H9 (cell line): ENCODE results near the gene SMCO4. TPM values are rescaled to one million over a fixed set of nuclear protein-coding genes. Genes with fewer than 3 reads are reported as not detected.

Experiments
- DNase-seq: peaks from one replicate; pipeline ENCODE4 v3.0.0-alpha.2; 2017
- H2AFZ ChIP-seq: one replicate; pipeline ENCODE4 v1.6.1; 2013; ENCODE audit warnings: mild to moderate bottlenecking, low read length, control low read depth, moderate library complexity
- H2AK5ac ChIP-seq: 2 replicates; pipeline ENCODE4 v1.6.1; 2013; ENCODE audit warnings: low read length, control low read depth, mixed read lengths; ENCODE audit not compliant: insufficient read length
- H2BK120ac ChIP-seq: one replicate; pipeline ENCODE4 v1.6.1; 2013; ENCODE audit warnings: low read depth, mild to moderate bottlenecking, low read length, control low read depth, inconsistent platforms; ENCODE audit not compliant: poor library complexity, severe bottlenecking
- H2BK12ac ChIP-seq: 2 replicates; pipeline ENCODE4 v1.6.1; 2013; ENCODE audit warnings: low read length, control low read depth, mixed read lengths, low read depth; ENCODE audit not compliant: insufficient read length
- H2BK15ac ChIP-seq: 2 replicates; pipeline ENCODE4 v1.6.1; 2013; ENCODE audit warnings: low read depth, low read length, control low read depth
- H2BK20ac ChIP-seq: one replicate; pipeline ENCODE4 v1.6.1; 2013; ENCODE audit warnings: low read depth, mild to moderate bottlenecking, low read length, control low read depth, inconsistent platforms; ENCODE audit not compliant: poor library complexity, severe bottlenecking
- H2BK5ac ChIP-seq: 2 replicates; pipeline ENCODE4 v1.6.1; 2013; ENCODE audit warnings: low read length, control low read depth, mixed read lengths; ENCODE audit not compliant: insufficient read length
- H3K14ac ChIP-seq: 2 replicates; pipeline ENCODE4 v1.6.1; 2013; ENCODE audit warnings: low read length, control low read depth; ENCODE audit not compliant: insufficient read depth
- H3K18ac ChIP-seq: 2 replicates; pipeline ENCODE4 v1.6.1; 2013; ENCODE audit warnings: low read depth, mild to moderate bottlenecking, mixed read lengths, low read length, control low read depth; ENCODE audit not compliant: insufficient read length
- H3K23ac ChIP-seq: 2 replicates; pipeline ENCODE4 v1.6.1; 2013; ENCODE audit warnings: low read length, control low read depth, mixed read lengths, low read depth; ENCODE audit not compliant: insufficient read length
- H3K23me2 ChIP-seq: 2 replicates; pipeline ENCODE4 v1.6.1; 2013; ENCODE audit warnings: low read depth, mild to moderate bottlenecking, mixed read lengths, low read length, control low read depth; ENCODE audit not compliant: insufficient read length, poor library complexity, severe bottlenecking
- H3K27ac ChIP-seq: 2 replicates; pipeline ENCODE4 v1.5.1; 2013; ENCODE audit warnings: low read length, control low read depth, mixed read lengths, low read depth; ENCODE audit not compliant: insufficient read length
- H3K27me3 ChIP-seq: 2 replicates; pipeline ENCODE4 v1.6.1; 2013; ENCODE audit warnings: low read length, control low read depth, inconsistent platforms; ENCODE audit not compliant: insufficient read depth
- H3K4ac ChIP-seq: 2 replicates; pipeline ENCODE4 v1.6.1; 2013; ENCODE audit warnings: low read depth, mild to moderate bottlenecking, control low read depth, inconsistent platforms, low read length, moderate library complexity
- H3K4me1 ChIP-seq: 2 replicates; pipeline ENCODE4 v1.6.1; 2013; ENCODE audit warnings: low read length, control low read depth, inconsistent platforms; ENCODE audit not compliant: insufficient read depth
- H3K4me2 ChIP-seq: 2 replicates; pipeline ENCODE4 v1.6.1; 2013; ENCODE audit warnings: low read length, control low read depth, mixed read lengths; ENCODE audit not compliant: insufficient read length, insufficient read depth
- H3K56ac ChIP-seq: 2 replicates; pipeline ENCODE4 v1.6.1; 2013; ENCODE audit warnings: low read depth, mild to moderate bottlenecking, mixed read lengths, low read length, control low read depth; ENCODE audit not compliant: insufficient read length
- H3K79me1 ChIP-seq: 2 replicates; pipeline ENCODE4 v1.6.1; 2013; ENCODE audit warnings: low read depth, mild to moderate bottlenecking, moderate library complexity, low read length, control low read depth, inconsistent platforms; ENCODE audit not compliant: insufficient read depth, poor library complexity, severe bottlenecking
- H3K79me2 ChIP-seq: 2 replicates; pipeline ENCODE4 v1.6.1; 2013; ENCODE audit warnings: low read length, control low read depth, inconsistent platforms; ENCODE audit not compliant: insufficient read depth
- H3K9ac ChIP-seq: 2 replicates; pipeline ENCODE4 v1.6.1; 2013; ENCODE audit warnings: low read length, control low read depth, mixed read lengths; ENCODE audit not compliant: insufficient read length; ENCODE audit errors: extremely low read depth
- H3K9me3 ChIP-seq: one replicate; pipeline ENCODE4 v1.6.1; 2013; ENCODE audit warnings: low read depth, low read length, inconsistent platforms; ENCODE audit not compliant: control insufficient read depth
- H3T11ph ChIP-seq: one replicate; pipeline ENCODE4 v1.6.1; 2013; ENCODE audit warnings: mild to moderate bottlenecking, low read length, control low read depth, inconsistent platforms
- H4K20me1 ChIP-seq: one replicate; pipeline ENCODE4 v1.6.1; 2013; ENCODE audit not compliant: control insufficient read depth, insufficient read length, insufficient read depth
- H4K5ac ChIP-seq: 2 replicates; pipeline ENCODE4 v1.6.1; 2013; ENCODE audit warnings: low read depth, mild to moderate bottlenecking, mixed read lengths, low read length, control low read depth; ENCODE audit not compliant: insufficient read length
- H4K8ac ChIP-seq: replicated peaks from 2 replicates; pipeline ENCODE4 v1.6.1; 2013; ENCODE audit warnings: low read length, control low read depth, mixed read lengths, low read depth; ENCODE audit not compliant: insufficient read length
- H4K91ac ChIP-seq: 2 replicates; pipeline ENCODE4 v1.6.1; 2013; ENCODE audit warnings: low read depth, mild to moderate bottlenecking, moderate library complexity, mixed read lengths, low read length, control low read depth; ENCODE audit not compliant: insufficient read length
- H3K27ac Mint-ChIP-seq, 3 experiments: 2 replicates in 2 of 3; 3 replicates in 1 of 3; pipeline ENCODE4 v1.8.0; 2020 to 2021; ENCODE audit warnings: mixed read lengths in 3 of 3, mild to moderate bottlenecking in 1 of 3, moderate library complexity in 1 of 3
- H3K27me3 Mint-ChIP-seq: 2 replicates; pipeline ENCODE4 v1.8.0; 2021; ENCODE audit warnings: low read depth, mild to moderate bottlenecking, moderate library complexity, mixed read lengths
- H3K36me3 Mint-ChIP-seq, 3 experiments: 2 replicates in 2 of 3; 3 replicates in 1 of 3; pipeline ENCODE4 v1.8.0; 2020 to 2021; ENCODE audit warnings: low read depth in 3 of 3, mixed read lengths in 3 of 3; ENCODE audit not compliant: insufficient read depth in 1 of 3
- H3K4me1 Mint-ChIP-seq, 2 experiments: 2 replicates each; pipeline ENCODE4 v1.8.0; 2020; ENCODE audit warnings: mixed read lengths in 2 of 2
- H3K4me3 Mint-ChIP-seq, 2 experiments: 2 replicates in 1 of 2; 3 replicates in 1 of 2; pipeline ENCODE4 v1.8.0; 2020 to 2021; ENCODE audit warnings: mild to moderate bottlenecking in 2 of 2, mixed read lengths in 2 of 2, moderate library complexity in 1 of 2
- H3K9me3 Mint-ChIP-seq, 2 experiments: 2 replicates in 1 of 2; 3 replicates in 1 of 2; pipeline ENCODE4 v1.8.0; 2020; ENCODE audit warnings: mild to moderate bottlenecking in 2 of 2, mixed read lengths in 2 of 2, moderate library complexity in 1 of 2
- CTCF ChIP-seq: fragments of 200-600 bp; sonication (generic); conservative IDR thresholded peaks from 3 replicates; pipeline ENCODE4 v1.8.0; 2021; ENCODE audit warnings: antibody characterized with exemption, mild to moderate bottlenecking
- total RNA-seq: library from RNA; stranded (reverse); gene quantifications from 2 replicates; pipeline ENCODE4 v1.2.1, GENCODE V29; 2021

The SMCO4 gene
- total RNA-seq, 1 experiment from 2014 or later, result 35.6 TPM

- Histone ChIP-seq H2BK12ac (no peak overlapping the region), H3K18ac (no peak overlapping the region), H3K79me1 (no peaks in the 10 kb centered on the region), H3K9me3 (no peaks in the 10 kb centered on the region), H3K27me3 (no peaks in the 10 kb centered on the region), H4K20me1 (no peaks in the 10 kb centered on the region), H3K56ac (no peak overlapping the region), H3K4me2 (no peak overlapping the region), H3T11ph (no peak overlapping the region), H3K14ac (no peak overlapping the region), H2AFZ (no peak overlapping the region), H3K4me1 (no peaks in the 10 kb centered on the region), H4K5ac (no peak overlapping the region), H3K4ac (no peak overlapping the region), H3K79me2 (no peaks in the 10 kb centered on the region), H2BK120ac (no peak overlapping the region), H3K9ac (no peak overlapping the region), H3K23me2 (no peaks in the 10 kb centered on the region), H2BK20ac (no peak overlapping the region), H2BK5ac (no peak overlapping the region), H3K23ac (no peak overlapping the region), H4K91ac (no peak overlapping the region), H3K27ac (no peak overlapping the region), H2BK15ac (no peak overlapping the region), H2AK5ac (no peak overlapping the region), H4K8ac (no peak overlapping the region)
- H3K36me3 Mint-ChIP-seq, result peaks cover 0 to 5% (median 1%) of the 10 kb centered on the region in 3 experiments; a peak in 3 of 7 replicates
- H3K27ac Mint-ChIP-seq, result no peak overlapping the region
- no peaks in the 10 kb centered on the region for H3K4me1 Mint-ChIP-seq
- TF ChIP-seq CTCF, result no peak
- peaks cover 3 to 10% of the 10 kb centered on the region in 2 experiments; a peak in 4 of 5 replicates for H3K9me3 Mint-ChIP-seq
- H3K4me3 Mint-ChIP-seq, result no peak overlapping the region
- H3K27me3 Mint-ChIP-seq, result peaks cover 4% of the 10 kb centered on the region; the same call in 1 of the 2 replicates
- DNase-seq, result no peak
Observed at GRCh38 chr11:93583490-93583889, 40.3 kb upstream of the SMCO4 start.
